ENCODE measurements around the gene SLC38A6.
"Not testable (repeated sequence)": the region's sequence is repeated elsewhere in the genome, so short reads cannot be mapped to it uniquely, and the experiment has no call there.

Gene SLC38A6

DNA sequence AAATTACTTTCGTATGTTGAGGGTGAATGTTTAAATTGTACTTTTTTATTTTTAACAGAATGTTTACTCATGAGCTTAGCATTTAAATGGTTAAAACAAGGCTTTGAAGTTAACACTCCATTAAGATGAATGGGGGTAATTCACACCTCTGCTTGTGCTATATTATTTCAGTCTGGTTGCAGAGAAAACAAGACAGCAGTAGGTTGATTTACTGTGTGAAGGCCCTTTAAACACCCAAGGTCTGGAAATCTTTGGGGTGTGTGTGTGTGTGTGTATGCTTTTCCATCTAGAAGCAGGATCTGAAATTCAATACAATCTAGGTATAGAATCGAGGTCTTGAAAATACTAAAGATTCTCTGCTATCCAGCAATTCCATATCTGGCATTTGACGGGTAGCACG is 83.8 kb downstream of the SLC38A6 start:
- Histone ChIP-seq H3K4me2 (ENCODE audit: insufficient read depth, low read length, poor library complexity, severe bottlenecking) (no peak overlapping the region), H3K27me3 (ENCODE audit: control insufficient read depth in 3 of 3, insufficient read depth in 3 of 3, low read depth in 1 of 3, low read length in 3 of 3) (no peaks in the 10 kb centered on the region), H3K4me1 (ENCODE audit: control insufficient read depth in 2 of 2, insufficient read depth in 1 of 2, low read depth in 1 of 2, low read length in 2 of 2) (no peaks in the 10 kb centered on the region), H2AFZ (ENCODE audit: low read length) (no peak overlapping the region), H2BK120ac (ENCODE audit: low read depth, low read length) (no peak overlapping the region), H3K27ac (replicated peaks; ENCODE audit: low read length) (no peak overlapping the region), H2AK5ac (ENCODE audit: low read depth, low read length) (no peak overlapping the region), H2BK15ac (ENCODE audit: low read length) (no peak overlapping the region), H3K79me1 (ENCODE audit: low read depth, low read length) (no peaks in the 10 kb centered on the region), H3K9me3 (replicated peaks in 1 of 2; ENCODE audit: control insufficient read depth in 2 of 2, insufficient read depth in 1 of 2, low read depth in 1 of 2, low read length in 2 of 2) (peaks cover 0 to 5% of the 10 kb centered on the region in 2 donors), H4K8ac (ENCODE audit: low read depth, low read length) (no peak overlapping the region), H3K14ac (ENCODE audit: low read length) (no peak overlapping the region), H3K9ac (ENCODE audit: low read depth, low read length, poor library complexity) (no peak overlapping the region), H3K4ac (ENCODE audit: low read length) (no peak overlapping the region), H2BK5ac (ENCODE audit: low read length) (no peak overlapping the region), H3K18ac (ENCODE audit: low read length) (no peak overlapping the region), H3K36me3 (replicated peaks in 1 of 2; ENCODE audit: control insufficient read depth in 2 of 2, insufficient read depth in 2 of 2, low read length in 2 of 2) (no peaks in the 10 kb centered on the region), H4K91ac (ENCODE audit: low read depth, low read length, poor library complexity) (no peak overlapping the region), H2BK12ac (ENCODE audit: low read length) (no peak overlapping the region), H3K23ac (ENCODE audit: low read depth, low read length, poor library complexity) (no peak overlapping the region), H3K4me3 (ENCODE audit: low read length in 2 of 2) (no peak overlapping the region)
- DNase-seq (ENCODE audit: low spot score) = no peak
- no CpG with 5 or more reads among the region's 4 CpGs for WGBS, 2 donors (ENCODE audit: extremely low coverage in 2 of 2, insufficient read length in 2 of 2, insufficient replicate concordance in 1 of 2)

DNA sequence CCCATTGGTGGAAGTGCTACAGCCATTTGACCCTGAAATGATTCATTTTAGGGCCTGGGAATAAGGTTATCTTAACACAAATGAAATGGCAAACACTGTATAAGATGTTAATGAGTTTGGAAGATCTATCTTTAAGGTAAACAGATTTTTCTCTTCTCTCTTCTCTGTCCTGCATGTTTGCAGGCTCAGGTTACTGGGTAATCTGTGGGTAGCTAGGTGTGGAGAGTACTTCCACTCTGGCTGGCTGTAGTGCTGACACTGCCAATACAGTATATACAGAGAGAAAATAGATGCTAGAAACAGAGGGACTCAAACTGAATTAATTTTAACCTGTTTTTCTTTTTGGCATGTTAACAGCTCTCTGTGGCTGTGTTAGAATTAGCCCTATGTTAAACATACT is 84.6 kb downstream of the SLC38A6 start:
- Histone ChIP-seq H3K9me3 (replicated peaks in 1 of 2; ENCODE audit: control insufficient read depth in 2 of 2, insufficient read depth in 1 of 2, low read depth in 1 of 2, low read length in 2 of 2) (peaks cover 0 to 5% of the 10 kb centered on the region in 2 donors), H3K27me3 (ENCODE audit: control insufficient read depth in 3 of 3, insufficient read depth in 3 of 3, low read depth in 1 of 3, low read length in 3 of 3) (no peaks in the 10 kb centered on the region), H2AK5ac (ENCODE audit: low read depth, low read length) (no peak overlapping the region), H3K4me1 (ENCODE audit: control insufficient read depth in 2 of 2, insufficient read depth in 1 of 2, low read depth in 1 of 2, low read length in 2 of 2) (no peaks in the 10 kb centered on the region), H2BK5ac (ENCODE audit: low read length) (no peak overlapping the region), H3K4me2 (ENCODE audit: insufficient read depth, low read length, poor library complexity, severe bottlenecking) (no peak overlapping the region), H3K27ac (replicated peaks; ENCODE audit: low read length) (no peak overlapping the region), H3K18ac (ENCODE audit: low read length) (no peak overlapping the region), H3K79me1 (ENCODE audit: low read depth, low read length) (no peaks in the 10 kb centered on the region), H3K36me3 (replicated peaks in 1 of 2; ENCODE audit: control insufficient read depth in 2 of 2, insufficient read depth in 2 of 2, low read length in 2 of 2) (no peaks in the 10 kb centered on the region), H3K4me3 (ENCODE audit: low read length in 2 of 2) (no peak overlapping the region), H2BK12ac (ENCODE audit: low read length) (no peak overlapping the region), H2BK120ac (ENCODE audit: low read depth, low read length) (no peak overlapping the region), H3K23ac (ENCODE audit: low read depth, low read length, poor library complexity) (no peak overlapping the region), H2BK15ac (ENCODE audit: low read length) (no peak overlapping the region), H4K91ac (ENCODE audit: low read depth, low read length, poor library complexity) (no peak overlapping the region), H3K14ac (ENCODE audit: low read length) (no peak overlapping the region), H3K4ac (ENCODE audit: low read length) (no peak overlapping the region), H4K8ac (ENCODE audit: low read depth, low read length) (no peak overlapping the region), H2AFZ (ENCODE audit: low read length) (no peak overlapping the region), H3K9ac (ENCODE audit: low read depth, low read length, poor library complexity) (no peak overlapping the region)
- no peak for DNase-seq (ENCODE audit: low spot score)

DNA sequence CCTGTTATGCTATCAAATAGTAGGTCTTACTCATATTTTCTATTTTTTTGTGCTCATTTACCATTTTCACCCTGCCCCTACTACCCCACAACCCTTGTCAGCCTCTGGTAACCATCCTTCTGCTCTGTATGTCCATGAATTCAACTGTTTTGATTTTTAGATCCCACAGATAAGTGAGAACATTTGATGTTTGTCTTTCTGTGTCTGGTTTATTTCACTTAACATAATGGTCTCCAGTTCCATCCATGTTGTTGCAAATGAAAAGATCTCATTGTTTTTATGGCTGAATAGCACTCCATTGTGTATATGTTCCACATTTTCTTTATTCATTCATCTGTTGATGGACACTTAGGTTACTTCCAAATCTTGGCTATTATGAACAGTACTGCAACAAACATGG is 91.4 kb downstream of the SLC38A6 start:
- not testable (repeated sequence) for H3K36me3 ChIP-seq (replicated peaks in 1 of 2; ENCODE audit: control insufficient read depth in 2 of 2, insufficient read depth in 2 of 2, low read length in 2 of 2); H3K27ac ChIP-seq (replicated peaks; ENCODE audit: low read length); H3K9me3 ChIP-seq (replicated peaks in 1 of 2; ENCODE audit: control insufficient read depth in 2 of 2, insufficient read depth in 1 of 2, low read depth in 1 of 2, low read length in 2 of 2); H3K23ac ChIP-seq (ENCODE audit: low read depth, low read length, poor library complexity); H4K8ac ChIP-seq (ENCODE audit: low read depth, low read length); H2BK15ac ChIP-seq (ENCODE audit: low read length); H3K79me1 ChIP-seq (ENCODE audit: low read depth, low read length); DNase-seq (ENCODE audit: low spot score); H3K9ac ChIP-seq (ENCODE audit: low read depth, low read length, poor library complexity); H2BK12ac ChIP-seq (ENCODE audit: low read length); H2BK120ac ChIP-seq (ENCODE audit: low read depth, low read length); H3K4me3 ChIP-seq (ENCODE audit: low read length in 2 of 2); H3K18ac ChIP-seq (ENCODE audit: low read length); H2AFZ ChIP-seq (ENCODE audit: low read length); H3K14ac ChIP-seq (ENCODE audit: low read length); H2BK5ac ChIP-seq (ENCODE audit: low read length); H3K4me1 ChIP-seq (ENCODE audit: control insufficient read depth in 2 of 2, insufficient read depth in 1 of 2, low read depth in 1 of 2, low read length in 2 of 2); H2AK5ac ChIP-seq (ENCODE audit: low read depth, low read length); H3K4ac ChIP-seq (ENCODE audit: low read length); H4K91ac ChIP-seq (ENCODE audit: low read depth, low read length, poor library complexity); H3K27me3 ChIP-seq (ENCODE audit: control insufficient read depth in 3 of 3, insufficient read depth in 3 of 3, low read depth in 1 of 3, low read length in 3 of 3); H3K4me2 ChIP-seq (ENCODE audit: insufficient read depth, low read length, poor library complexity, severe bottlenecking)

DNA sequence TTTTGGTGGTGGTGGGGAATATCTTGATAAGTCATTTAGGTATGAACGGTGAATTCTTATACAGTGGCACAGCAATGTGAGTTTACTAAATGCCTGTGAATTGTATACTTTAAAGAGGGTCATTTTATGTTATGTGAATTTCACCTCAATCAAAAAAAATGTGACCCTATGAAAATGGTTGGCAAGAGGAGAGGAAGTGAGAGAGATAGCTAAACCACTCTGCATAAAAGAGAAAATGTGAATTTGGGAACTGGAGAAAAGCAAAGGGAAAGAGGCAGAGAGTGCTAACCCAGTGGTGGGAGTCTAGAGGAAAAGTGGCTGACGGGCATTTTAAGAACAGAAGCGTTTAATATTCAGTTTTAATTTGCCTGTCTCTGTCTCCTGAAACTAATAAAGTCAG is 93.8 kb downstream of the SLC38A6 start:
- Histone ChIP-seq H3K79me1 (ENCODE audit: low read depth, low read length) (no peaks in the 10 kb centered on the region), H2BK120ac (ENCODE audit: low read depth, low read length) (no peak overlapping the region), H2BK12ac (ENCODE audit: low read length) (no peak overlapping the region), H2AK5ac (ENCODE audit: low read depth, low read length) (no peak overlapping the region), H3K4ac (ENCODE audit: low read length) (no peak overlapping the region), H3K27me3 (ENCODE audit: control insufficient read depth in 3 of 3, insufficient read depth in 3 of 3, low read depth in 1 of 3, low read length in 3 of 3) (no peaks in the 10 kb centered on the region), H3K36me3 (replicated peaks in 1 of 2; ENCODE audit: control insufficient read depth in 2 of 2, insufficient read depth in 2 of 2, low read length in 2 of 2) (no peaks in the 10 kb centered on the region), H4K91ac (ENCODE audit: low read depth, low read length, poor library complexity) (no peak overlapping the region), H3K27ac (replicated peaks; ENCODE audit: low read length) (no peak overlapping the region), H3K4me3 (ENCODE audit: low read length in 2 of 2) (no peak overlapping the region), H3K18ac (ENCODE audit: low read length) (no peak overlapping the region), H3K4me1 (ENCODE audit: control insufficient read depth in 2 of 2, insufficient read depth in 1 of 2, low read depth in 1 of 2, low read length in 2 of 2) (no peaks in the 10 kb centered on the region), H2BK15ac (ENCODE audit: low read length) (no peak overlapping the region), H2BK5ac (ENCODE audit: low read length) (no peak overlapping the region), H3K9me3 (replicated peaks in 1 of 2; ENCODE audit: control insufficient read depth in 2 of 2, insufficient read depth in 1 of 2, low read depth in 1 of 2, low read length in 2 of 2) (no peaks in the 10 kb centered on the region), H3K23ac (ENCODE audit: low read depth, low read length, poor library complexity) (no peak overlapping the region), H4K8ac (ENCODE audit: low read depth, low read length) (no peak overlapping the region), H3K9ac (ENCODE audit: low read depth, low read length, poor library complexity) (no peak overlapping the region), H3K14ac (ENCODE audit: low read length) (no peak overlapping the region), H2AFZ (ENCODE audit: low read length) (no peak overlapping the region), H3K4me2 (ENCODE audit: insufficient read depth, low read length, poor library complexity, severe bottlenecking) (no peak overlapping the region)
- WGBS, 2 donors (ENCODE audit: extremely low coverage in 2 of 2, insufficient read length in 2 of 2, insufficient replicate concordance in 1 of 2) = no CpG with 5 or more reads among the region's 3 CpGs
- DNase-seq (ENCODE audit: low spot score) = no peak
